Glutamatergic neuron (in vitro differentiated cells): ENCODE data around the gene EEF2K. TPM values are rescaled to one million over a fixed set of nuclear protein-coding genes. Genes with fewer than 3 reads are reported as not detected.

Source experiments
- DNase-seq: peaks from one replicate; pipeline ENCODE4 v3.0.0; 2022
- H3K27ac Mint-ChIP-seq: one replicate; pipeline ENCODE4 v1.8.0; 2020; ENCODE audit warnings: mild to moderate bottlenecking, mixed read lengths, inconsistent platforms; ENCODE audit not compliant: unreplicated experiment
- H3K27me3 Mint-ChIP-seq: one replicate; pipeline ENCODE4 v1.8.0; 2020; ENCODE audit warnings: mild to moderate bottlenecking, moderate library complexity, mixed read lengths, inconsistent platforms; ENCODE audit not compliant: unreplicated experiment
- H3K36me3 Mint-ChIP-seq: one replicate; pipeline ENCODE4 v1.8.0; 2020; ENCODE audit warnings: mild to moderate bottlenecking, mixed read lengths, inconsistent platforms; ENCODE audit not compliant: unreplicated experiment
- H3K4me1 Mint-ChIP-seq: one replicate; pipeline ENCODE4 v1.8.0; 2020; ENCODE audit warnings: mild to moderate bottlenecking, low read depth, mixed read lengths, inconsistent platforms; ENCODE audit not compliant: unreplicated experiment
- H3K4me3 Mint-ChIP-seq: one replicate; pipeline ENCODE4 v1.8.0; 2020; ENCODE audit warnings: mild to moderate bottlenecking, mixed read lengths, inconsistent platforms; ENCODE audit not compliant: unreplicated experiment
- H3K9me3 Mint-ChIP-seq: one replicate; pipeline ENCODE4 v1.8.0; 2020; ENCODE audit warnings: mild to moderate bottlenecking, moderate library complexity, mixed read lengths, inconsistent platforms; ENCODE audit not compliant: unreplicated experiment
- CTCF ChIP-seq: fragments of 200-600 bp; sonication (generic); IDR thresholded peaks from one replicate; pipeline ENCODE4 v1.5.0; 2021; ENCODE audit not compliant: partially characterized antibody, unreplicated experiment
- total RNA-seq: library from RNA; stranded (reverse); fragmentation: NEBNext Ultra II Directional; extraction: Animal tissue kit (Norgen Biotek cat#: 25700); gene quantifications from one replicate; pipeline ENCODE4 v1.2.1, GENCODE V29; 2021; ENCODE audit not compliant: unreplicated experiment

EEF2K gene
- total RNA-seq, 1 donor from 2014 or later: 40.2 TPM

GRCh38 chr16:22313876-22314470 is 107.9 kb downstream of the EEF2K start:
- no peak overlapping the region for H3K27ac Mint-ChIP-seq
- H3K9me3 Mint-ChIP-seq: peaks cover 6% of the 10 kb centered on the region
- no peak for TF ChIP-seq CTCF
- no peaks in the 10 kb centered on the region for H3K4me1 Mint-ChIP-seq
- no peaks in the 10 kb centered on the region for H3K36me3 Mint-ChIP-seq
- H3K4me3 Mint-ChIP-seq: no peak overlapping the region
- no peaks in the 10 kb centered on the region for H3K27me3 Mint-ChIP-seq
- DNase-seq: no peak

GRCh38 chr16:22314661-22315626 is 108.9 kb downstream of the EEF2K start:
- Mint-ChIP-seq H3K27ac (no peak overlapping the region), H3K9me3 (peaks cover 6% of the 10 kb centered on the region)
- no peak for DNase-seq

GRCh38 chr16:22315979-22316378 is 109.9 kb downstream of the EEF2K start:
- H3K9me3 Mint-ChIP-seq: peaks cover 6% of the 10 kb centered on the region
- no peak overlapping the region for H3K4me3 Mint-ChIP-seq
- no peak for DNase-seq
- H3K36me3 Mint-ChIP-seq: no peaks in the 10 kb centered on the region
- no peaks in the 10 kb centered on the region for H3K27me3 Mint-ChIP-seq
- no peak for TF ChIP-seq CTCF
- H3K27ac Mint-ChIP-seq: no peak overlapping the region
- peaks cover 6% of the 10 kb centered on the region for H3K4me1 Mint-ChIP-seq

More at GRCh38 chr16:22314661-22315626, 108.9 kb downstream of the EEF2K start:
- H3K27me3 Mint-ChIP-seq: no peaks in the 10 kb centered on the region
- TF ChIP-seq CTCF: no peak
- H3K36me3 Mint-ChIP-seq: no peaks in the 10 kb centered on the region
- H3K4me1 Mint-ChIP-seq: no peaks in the 10 kb centered on the region
- H3K4me3 Mint-ChIP-seq: no peak overlapping the region

- no peaks in the 10 kb centered on the region for H3K36me3 Mint-ChIP-seq
- H3K4me1 Mint-ChIP-seq: peaks cover 10% of the 10 kb centered on the region
- DNase-seq: no peak
- H3K27me3 Mint-ChIP-seq: no peaks in the 10 kb centered on the region
- H3K9me3 Mint-ChIP-seq: peaks cover 4% of the 10 kb centered on the region
- no peak overlapping the region for H3K4me3 Mint-ChIP-seq
- TF ChIP-seq CTCF: no peak
- H3K27ac Mint-ChIP-seq: no peak overlapping the region
These were observed 110.3 kb downstream of the EEF2K start for GRCh38 chr16:22316411-22316811.
